Glutamatergic neuron (in vitro differentiated cells): ENCODE data around the gene RASGEF1C. TPM values are rescaled to one million over a fixed set of nuclear protein-coding genes. Genes with fewer than 3 reads are reported as not detected.

Experiments used
- DNase-seq: peaks from one replicate; pipeline ENCODE4 v3.0.0; 2022
- H3K27ac Mint-ChIP-seq: one replicate; pipeline ENCODE4 v1.8.0; 2020; ENCODE audit warnings: mild to moderate bottlenecking, mixed read lengths, inconsistent platforms; ENCODE audit not compliant: unreplicated experiment
- H3K27me3 Mint-ChIP-seq: one replicate; pipeline ENCODE4 v1.8.0; 2020; ENCODE audit warnings: mild to moderate bottlenecking, moderate library complexity, mixed read lengths, inconsistent platforms; ENCODE audit not compliant: unreplicated experiment
- H3K36me3 Mint-ChIP-seq: one replicate; pipeline ENCODE4 v1.8.0; 2020; ENCODE audit warnings: mild to moderate bottlenecking, mixed read lengths, inconsistent platforms; ENCODE audit not compliant: unreplicated experiment
- H3K4me1 Mint-ChIP-seq: one replicate; pipeline ENCODE4 v1.8.0; 2020; ENCODE audit warnings: mild to moderate bottlenecking, low read depth, mixed read lengths, inconsistent platforms; ENCODE audit not compliant: unreplicated experiment
- H3K4me3 Mint-ChIP-seq: one replicate; pipeline ENCODE4 v1.8.0; 2020; ENCODE audit warnings: mild to moderate bottlenecking, mixed read lengths, inconsistent platforms; ENCODE audit not compliant: unreplicated experiment
- H3K9me3 Mint-ChIP-seq: one replicate; pipeline ENCODE4 v1.8.0; 2020; ENCODE audit warnings: mild to moderate bottlenecking, moderate library complexity, mixed read lengths, inconsistent platforms; ENCODE audit not compliant: unreplicated experiment
- total RNA-seq: library from RNA; stranded (reverse); fragmentation: NEBNext Ultra II Directional; extraction: Animal tissue kit (Norgen Biotek cat#: 25700); gene quantifications from one replicate; pipeline ENCODE4 v1.2.1, GENCODE V29; 2021; ENCODE audit not compliant: unreplicated experiment
- TF ChIP-seq, protein P1 (sequence below): fragments of 200-600 bp; sonication (generic); IDR thresholded peaks from one replicate; pipeline ENCODE4 v1.5.0; 2021; ENCODE audit not compliant: partially characterized antibody, unreplicated experiment

Gene RASGEF1C
- total RNA-seq, 1 donor from 2014 or later, result 21.1 TPM

- Mint-ChIP-seq H3K27ac (no peak overlapping the region), H3K27me3 (no peaks in the 10 kb centered on the region), H3K4me1 (no peaks in the 10 kb centered on the region), H3K36me3 (no peaks in the 10 kb centered on the region), H3K4me3 (no peak overlapping the region), H3K9me3 (peaks cover 1% of the 10 kb centered on the region)
- TF ChIP-seq, protein P1, sequence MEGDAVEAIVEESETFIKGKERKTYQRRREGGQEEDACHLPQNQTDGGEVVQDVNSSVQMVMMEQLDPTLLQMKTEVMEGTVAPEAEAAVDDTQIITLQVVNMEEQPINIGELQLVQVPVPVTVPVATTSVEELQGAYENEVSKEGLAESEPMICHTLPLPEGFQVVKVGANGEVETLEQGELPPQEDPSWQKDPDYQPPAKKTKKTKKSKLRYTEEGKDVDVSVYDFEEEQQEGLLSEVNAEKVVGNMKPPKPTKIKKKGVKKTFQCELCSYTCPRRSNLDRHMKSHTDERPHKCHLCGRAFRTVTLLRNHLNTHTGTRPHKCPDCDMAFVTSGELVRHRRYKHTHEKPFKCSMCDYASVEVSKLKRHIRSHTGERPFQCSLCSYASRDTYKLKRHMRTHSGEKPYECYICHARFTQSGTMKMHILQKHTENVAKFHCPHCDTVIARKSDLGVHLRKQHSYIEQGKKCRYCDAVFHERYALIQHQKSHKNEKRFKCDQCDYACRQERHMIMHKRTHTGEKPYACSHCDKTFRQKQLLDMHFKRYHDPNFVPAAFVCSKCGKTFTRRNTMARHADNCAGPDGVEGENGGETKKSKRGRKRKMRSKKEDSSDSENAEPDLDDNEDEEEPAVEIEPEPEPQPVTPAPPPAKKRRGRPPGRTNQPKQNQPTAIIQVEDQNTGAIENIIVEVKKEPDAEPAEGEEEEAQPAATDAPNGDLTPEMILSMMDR, result no peak
- no peak for DNase-seq
Observed at GRCh38 chr5:180233729-180234128, 24.7 kb upstream of the RASGEF1C start.

- no peak overlapping the region for H3K27ac Mint-ChIP-seq
- no peaks in the 10 kb centered on the region for H3K27me3 Mint-ChIP-seq
- TF ChIP-seq, protein P1, result no peak
- no peak overlapping the region for H3K4me3 Mint-ChIP-seq
- H3K36me3 Mint-ChIP-seq, result peaks cover 13% of the 10 kb centered on the region
- H3K4me1 Mint-ChIP-seq, result no peaks in the 10 kb centered on the region
- H3K9me3 Mint-ChIP-seq, result peaks cover 1% of the 10 kb centered on the region
- DNase-seq, result no peak
Observed at GRCh38 chr5:180230017-180230416, 21.0 kb upstream of the RASGEF1C start.

GRCh38 chr5:180222056-180222455 is 13.0 kb upstream of the RASGEF1C start:
- Mint-ChIP-seq H3K9me3 (peaks cover 20% of the 10 kb centered on the region), H3K4me3 (no peak overlapping the region), H3K27ac (no peak overlapping the region)

DNA sequence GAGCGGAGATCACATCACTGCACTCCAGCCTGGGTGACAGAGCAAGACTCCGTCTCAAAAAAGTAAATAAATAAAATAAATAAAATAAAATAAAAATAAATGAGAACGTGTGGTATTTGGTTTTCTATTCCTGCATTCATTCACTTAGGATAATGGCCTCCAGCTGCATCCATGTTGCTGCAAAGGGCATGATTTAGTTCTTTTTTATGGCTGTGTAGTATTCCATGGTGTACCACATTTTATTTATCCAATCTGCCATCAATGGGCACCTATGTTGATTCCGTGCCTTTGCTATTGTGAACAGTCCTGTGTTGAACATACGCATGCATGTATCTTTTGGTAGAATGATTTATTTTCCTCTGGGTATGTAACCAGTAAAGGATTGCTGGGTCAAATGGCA is 8.8 kb upstream of the RASGEF1C start:
- no peak for DNase-seq
- TF ChIP-seq, protein P1, result no peak
- H3K36me3 Mint-ChIP-seq, result peaks cover 20% of the 10 kb centered on the region
- H3K4me1 Mint-ChIP-seq, result no peaks in the 10 kb centered on the region
- no peak overlapping the region for H3K27ac Mint-ChIP-seq
- H3K9me3 Mint-ChIP-seq, result peaks cover 28% of the 10 kb centered on the region
- peaks cover 7% of the 10 kb centered on the region for H3K27me3 Mint-ChIP-seq
- H3K4me3 Mint-ChIP-seq, result no peak overlapping the region

More at GRCh38 chr5:180222056-180222455, 13.0 kb upstream of the RASGEF1C start:
- Mint-ChIP-seq H3K4me1 (no peaks in the 10 kb centered on the region), H3K27me3 (no peaks in the 10 kb centered on the region), H3K36me3 (peaks cover 31% of the 10 kb centered on the region)
- DNase-seq, result no peak
- TF ChIP-seq, protein P1, result no peak

DNA sequence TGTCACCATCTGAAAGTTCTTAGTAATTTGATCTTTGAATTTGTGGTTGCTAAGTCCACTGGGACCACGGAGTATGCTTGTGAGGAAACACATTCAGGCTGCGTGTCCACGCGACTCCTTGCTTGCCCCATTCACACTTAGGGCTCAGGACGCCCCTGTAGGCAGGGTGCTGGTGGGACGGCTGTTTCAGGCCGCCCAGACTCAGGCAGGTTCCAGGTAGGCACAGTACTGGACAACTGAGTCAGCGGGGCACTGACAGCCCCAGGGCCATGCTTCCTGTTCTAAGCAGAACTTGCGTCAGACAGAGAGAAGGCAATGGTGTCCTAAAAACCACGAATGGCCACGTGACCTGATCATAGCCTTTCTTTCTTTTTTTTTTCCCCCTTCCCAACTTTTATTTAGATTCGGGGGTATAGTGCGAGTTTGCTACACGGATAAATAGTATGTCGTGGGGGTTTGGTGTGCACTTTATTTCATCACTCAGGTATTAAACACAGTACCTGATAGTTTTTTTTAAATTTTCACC is 7.7 kb upstream of the RASGEF1C start:
- TF ChIP-seq, protein P1, result no peak
- DNase-seq, result no peak
- peaks cover 11% of the 10 kb centered on the region for H3K27me3 Mint-ChIP-seq
- H3K4me3 Mint-ChIP-seq, result no peak overlapping the region
- H3K9me3 Mint-ChIP-seq, result peaks cover 24% of the 10 kb centered on the region
- no peaks in the 10 kb centered on the region for H3K4me1 Mint-ChIP-seq
- peaks cover 20% of the 10 kb centered on the region for H3K36me3 Mint-ChIP-seq
- H3K27ac Mint-ChIP-seq, result no peak overlapping the region
